GM12874 (cell line): Measurements from ENCODE around the gene TAF8.

Experiments
- TF ChIP-seq, protein P1 (sequence below): IDR thresholded peaks from 2 replicates; pipeline ENCODE4 v1.5.1; 2011; ENCODE audit warnings: low read depth, mild to moderate bottlenecking, control low read depth, low read length, moderate library complexity; ENCODE audit not compliant: insufficient read depth

TAF8 gene

GRCh38 chr6:42050297-42051267 is at the start of gene TAF8:
Gene TAF8 (plus strand): TSS chr6:42050524. CDS start chr6:42050542, 18 bp downstream.
- TF ChIP-seq, protein P1, sequence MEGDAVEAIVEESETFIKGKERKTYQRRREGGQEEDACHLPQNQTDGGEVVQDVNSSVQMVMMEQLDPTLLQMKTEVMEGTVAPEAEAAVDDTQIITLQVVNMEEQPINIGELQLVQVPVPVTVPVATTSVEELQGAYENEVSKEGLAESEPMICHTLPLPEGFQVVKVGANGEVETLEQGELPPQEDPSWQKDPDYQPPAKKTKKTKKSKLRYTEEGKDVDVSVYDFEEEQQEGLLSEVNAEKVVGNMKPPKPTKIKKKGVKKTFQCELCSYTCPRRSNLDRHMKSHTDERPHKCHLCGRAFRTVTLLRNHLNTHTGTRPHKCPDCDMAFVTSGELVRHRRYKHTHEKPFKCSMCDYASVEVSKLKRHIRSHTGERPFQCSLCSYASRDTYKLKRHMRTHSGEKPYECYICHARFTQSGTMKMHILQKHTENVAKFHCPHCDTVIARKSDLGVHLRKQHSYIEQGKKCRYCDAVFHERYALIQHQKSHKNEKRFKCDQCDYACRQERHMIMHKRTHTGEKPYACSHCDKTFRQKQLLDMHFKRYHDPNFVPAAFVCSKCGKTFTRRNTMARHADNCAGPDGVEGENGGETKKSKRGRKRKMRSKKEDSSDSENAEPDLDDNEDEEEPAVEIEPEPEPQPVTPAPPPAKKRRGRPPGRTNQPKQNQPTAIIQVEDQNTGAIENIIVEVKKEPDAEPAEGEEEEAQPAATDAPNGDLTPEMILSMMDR, result no peak

DNA sequence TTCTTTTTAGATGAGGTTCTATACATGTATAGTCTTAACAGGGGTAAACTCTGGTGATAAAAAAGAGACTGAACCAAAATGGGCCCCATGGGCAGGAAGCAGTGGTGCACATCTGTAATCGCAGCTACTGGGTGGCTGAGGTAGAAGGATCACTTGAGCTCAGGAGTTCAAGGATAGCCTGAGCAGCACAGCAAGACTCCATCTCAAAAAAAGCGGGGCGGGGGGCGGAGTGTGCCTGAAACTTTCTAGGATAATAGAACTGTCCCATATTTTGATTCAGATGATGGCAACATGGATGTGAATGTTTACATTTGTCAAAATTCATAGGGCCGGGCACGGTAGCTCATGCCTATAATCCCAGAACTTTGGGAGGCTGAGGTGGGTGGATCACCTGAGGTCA is 48.8 kb upstream of the TAF8 start:
- TF ChIP-seq, protein P1, result no peak

DNA sequence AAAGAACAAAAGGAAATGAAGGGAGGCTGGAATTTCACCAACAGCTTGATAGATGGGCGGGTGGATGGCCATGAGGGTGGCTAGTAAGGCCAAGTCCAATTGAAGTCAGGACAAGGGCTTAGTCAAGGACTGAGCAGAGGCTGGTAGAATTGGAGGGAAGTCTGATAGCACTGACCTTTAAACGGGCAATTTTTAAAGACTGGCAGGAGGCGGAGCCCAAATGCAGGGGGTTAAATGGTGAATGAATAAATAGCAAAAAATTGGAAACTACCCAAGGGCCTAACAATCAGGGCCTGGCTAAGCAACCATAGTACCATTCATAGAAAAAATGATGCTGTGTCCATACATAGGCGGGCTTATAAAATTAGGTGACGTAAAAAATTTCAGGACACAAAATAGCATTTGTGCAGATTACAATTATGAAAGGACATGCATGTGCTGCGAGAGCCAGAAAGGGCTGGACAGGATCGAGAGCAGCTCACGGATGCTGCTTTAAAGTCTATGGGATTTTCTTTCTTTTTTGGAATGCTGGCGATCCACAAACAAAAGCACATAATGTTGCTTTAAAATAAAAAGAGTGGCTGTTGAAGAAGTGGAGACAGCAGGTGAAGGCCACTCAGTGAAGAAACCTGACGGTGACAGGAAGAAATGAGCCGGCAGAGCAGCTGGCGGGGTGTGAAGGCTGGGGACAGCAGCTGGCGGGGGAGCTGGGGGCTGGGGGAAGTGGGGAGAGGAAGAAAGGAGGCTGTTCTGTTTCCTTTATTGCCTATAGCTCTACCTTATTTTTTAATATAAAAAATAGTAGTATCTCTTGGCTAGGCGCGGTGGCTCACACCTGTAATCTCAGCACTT is 42.8 kb upstream of the TAF8 start:
- TF ChIP-seq, protein P1, result no peak

GRCh38 chr6:42009844-42010184 is 40.5 kb upstream of the TAF8 start:
- TF ChIP-seq, protein P1, result no peak

DNA sequence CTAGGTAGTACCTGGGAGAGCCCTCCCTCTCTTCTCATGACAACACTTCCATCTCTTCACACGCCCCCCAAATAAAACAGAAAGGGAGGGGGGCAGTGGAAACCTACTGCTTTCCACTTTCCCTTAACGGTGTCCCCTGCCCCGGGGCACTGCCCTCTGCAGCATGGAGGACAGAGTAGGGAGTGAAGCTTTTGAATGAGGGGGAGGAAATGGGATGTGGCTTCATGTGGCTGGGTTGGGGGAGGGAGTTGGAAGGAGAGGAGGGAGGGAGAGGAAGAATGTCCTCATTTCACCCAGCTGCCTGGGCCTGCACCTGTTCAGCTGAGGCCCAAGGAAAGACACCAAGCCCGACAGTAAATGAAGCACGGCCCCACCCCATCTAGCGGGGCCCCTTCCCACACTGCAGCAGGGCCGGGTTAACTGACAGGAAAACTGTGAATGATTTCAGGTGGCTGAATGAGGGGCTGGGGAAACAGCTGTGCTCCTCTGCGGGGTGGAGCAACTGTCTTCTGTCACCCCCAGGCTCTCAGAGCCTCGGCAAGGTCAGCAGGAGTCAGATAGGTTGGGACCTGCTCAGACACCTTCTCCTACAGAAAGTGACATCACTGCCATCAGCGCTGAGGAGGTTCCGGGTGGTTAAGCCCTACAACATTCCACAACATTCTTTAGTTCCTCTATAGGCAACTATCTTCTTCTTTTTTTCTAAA is 40.0 kb upstream of the TAF8 start:
- TF ChIP-seq, protein P1, result no peak

- TF ChIP-seq, protein P1, result no peak
Measured at GRCh38 chr6:42010909-42011308, 39.4 kb upstream of the TAF8 start.
